ENCODE measurements around the gene PTPN1.

PTPN1 gene

DNA sequence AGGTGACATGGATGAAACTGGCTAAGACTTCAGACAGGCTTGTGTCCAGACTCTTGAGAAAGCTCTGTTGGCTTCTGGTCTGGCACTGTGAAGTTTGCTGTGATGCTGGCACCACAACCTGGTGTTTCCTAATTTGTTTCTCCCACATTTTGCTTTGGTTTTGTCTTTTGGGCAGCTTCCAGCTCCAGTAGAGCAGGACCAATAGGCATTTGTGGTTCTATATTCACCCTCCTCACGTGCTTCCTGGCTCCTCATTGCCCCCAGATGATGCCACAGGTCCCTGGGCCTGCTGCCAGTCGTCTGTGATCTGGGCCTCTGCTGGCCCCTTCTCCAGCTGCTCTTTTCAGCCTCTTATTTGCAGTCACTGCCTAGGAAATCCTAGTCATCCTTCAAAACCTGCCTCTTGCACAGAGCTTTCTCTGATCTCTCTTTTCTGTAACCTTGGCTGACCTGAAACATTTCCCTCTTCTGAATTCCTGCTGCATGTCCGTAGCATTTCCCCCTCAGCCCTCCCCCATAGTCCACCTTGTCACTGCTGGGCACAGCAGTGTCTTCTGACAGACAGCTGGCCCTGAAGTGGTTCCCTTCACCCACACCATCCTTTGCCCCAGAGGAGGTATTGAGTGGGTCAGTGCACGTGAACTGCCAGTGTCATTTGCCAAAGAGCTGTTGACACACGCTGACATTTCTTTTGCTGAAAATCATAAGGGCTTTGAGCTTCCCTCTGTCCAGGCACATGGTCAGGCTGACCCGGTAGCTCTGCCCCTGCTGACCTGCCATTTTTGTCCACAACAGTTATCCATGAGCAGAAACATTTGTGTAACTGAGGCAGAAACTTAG is 63.0 kb downstream of the PTPN1 start:
- TF ChIP-seq, protein P1, sequence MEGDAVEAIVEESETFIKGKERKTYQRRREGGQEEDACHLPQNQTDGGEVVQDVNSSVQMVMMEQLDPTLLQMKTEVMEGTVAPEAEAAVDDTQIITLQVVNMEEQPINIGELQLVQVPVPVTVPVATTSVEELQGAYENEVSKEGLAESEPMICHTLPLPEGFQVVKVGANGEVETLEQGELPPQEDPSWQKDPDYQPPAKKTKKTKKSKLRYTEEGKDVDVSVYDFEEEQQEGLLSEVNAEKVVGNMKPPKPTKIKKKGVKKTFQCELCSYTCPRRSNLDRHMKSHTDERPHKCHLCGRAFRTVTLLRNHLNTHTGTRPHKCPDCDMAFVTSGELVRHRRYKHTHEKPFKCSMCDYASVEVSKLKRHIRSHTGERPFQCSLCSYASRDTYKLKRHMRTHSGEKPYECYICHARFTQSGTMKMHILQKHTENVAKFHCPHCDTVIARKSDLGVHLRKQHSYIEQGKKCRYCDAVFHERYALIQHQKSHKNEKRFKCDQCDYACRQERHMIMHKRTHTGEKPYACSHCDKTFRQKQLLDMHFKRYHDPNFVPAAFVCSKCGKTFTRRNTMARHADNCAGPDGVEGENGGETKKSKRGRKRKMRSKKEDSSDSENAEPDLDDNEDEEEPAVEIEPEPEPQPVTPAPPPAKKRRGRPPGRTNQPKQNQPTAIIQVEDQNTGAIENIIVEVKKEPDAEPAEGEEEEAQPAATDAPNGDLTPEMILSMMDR (IDR thresholded peaks at IDR 0.05; ENCODE audit: extremely low read depth, insufficient read depth, missing control alignments) = no peak
- in situ Hi-C loops (cut with MboI; ENCODE audit: low pct_unique_long_range_greater_than_20kb, low sequenced_read_pairs, unreplicated experiment) = loop anchor here (5.0 to 10.0 kb wide), 3 partner anchors 58 to 388 kb away; partner anchors contain the start of gene PTPN1
- no peak for DNase-seq (ENCODE audit: low spot score)

DNA sequence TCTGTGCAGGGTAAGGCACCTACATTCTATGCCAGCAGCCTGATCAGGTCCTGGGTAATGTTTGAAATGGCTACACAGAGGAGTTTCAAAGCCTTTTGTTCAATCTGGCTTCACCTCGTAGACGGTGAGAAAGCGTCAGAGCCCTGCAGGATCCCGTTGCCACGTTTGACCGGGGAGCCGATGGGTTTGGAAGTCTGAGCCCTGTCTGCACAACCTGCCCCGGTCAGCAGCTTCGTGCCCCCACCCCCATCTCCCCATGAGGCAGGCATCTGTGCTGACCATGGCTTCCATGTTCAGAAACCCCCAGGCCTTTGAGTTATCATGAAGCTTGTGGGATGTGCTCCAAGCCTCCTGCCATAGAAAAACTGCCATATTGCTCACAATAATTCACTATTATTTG is 63.9 kb downstream of the PTPN1 start:
- no peak for DNase-seq (ENCODE audit: low spot score)
- TF ChIP-seq, protein P1 (IDR thresholded peaks at IDR 0.05; ENCODE audit: extremely low read depth, insufficient read depth, missing control alignments) = no peak
- in situ Hi-C loops (cut with MboI; ENCODE audit: low pct_unique_long_range_greater_than_20kb, low sequenced_read_pairs, unreplicated experiment) = loop anchor here (5.0 to 10.0 kb wide), 3 partner anchors 59 to 389 kb away; partner anchors contain the start of gene PTPN1

DNA sequence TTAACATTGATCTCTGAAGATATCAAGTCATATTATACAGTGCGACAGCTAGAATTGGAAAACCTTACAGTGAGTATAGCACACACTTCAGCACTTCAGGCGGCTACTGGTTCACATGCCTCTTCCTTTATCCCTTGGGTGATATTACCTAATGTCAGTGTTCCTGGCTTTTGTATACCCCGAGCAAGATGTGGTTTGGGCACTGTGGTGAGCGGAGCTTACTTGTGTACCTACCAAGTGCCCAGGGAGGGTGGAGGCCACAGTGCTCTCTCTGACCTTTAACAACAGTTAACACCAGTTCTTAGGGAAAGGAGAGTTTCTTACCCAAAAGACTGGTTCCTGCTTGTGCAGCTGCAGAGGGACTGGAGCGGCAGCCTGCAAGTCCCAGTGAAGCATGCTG is 64.4 kb downstream of the PTPN1 start:
- in situ Hi-C loops (cut with MboI; ENCODE audit: low pct_unique_long_range_greater_than_20kb, low sequenced_read_pairs, unreplicated experiment) = loop anchor here (5.0 to 10.0 kb wide), 3 partner anchors 60 to 390 kb away; partner anchors contain the start of gene PTPN1
- TF ChIP-seq, protein P1 (IDR thresholded peaks at IDR 0.05; ENCODE audit: extremely low read depth, insufficient read depth, missing control alignments) = no peak
- DNase-seq (ENCODE audit: low spot score) = no peak

DNA sequence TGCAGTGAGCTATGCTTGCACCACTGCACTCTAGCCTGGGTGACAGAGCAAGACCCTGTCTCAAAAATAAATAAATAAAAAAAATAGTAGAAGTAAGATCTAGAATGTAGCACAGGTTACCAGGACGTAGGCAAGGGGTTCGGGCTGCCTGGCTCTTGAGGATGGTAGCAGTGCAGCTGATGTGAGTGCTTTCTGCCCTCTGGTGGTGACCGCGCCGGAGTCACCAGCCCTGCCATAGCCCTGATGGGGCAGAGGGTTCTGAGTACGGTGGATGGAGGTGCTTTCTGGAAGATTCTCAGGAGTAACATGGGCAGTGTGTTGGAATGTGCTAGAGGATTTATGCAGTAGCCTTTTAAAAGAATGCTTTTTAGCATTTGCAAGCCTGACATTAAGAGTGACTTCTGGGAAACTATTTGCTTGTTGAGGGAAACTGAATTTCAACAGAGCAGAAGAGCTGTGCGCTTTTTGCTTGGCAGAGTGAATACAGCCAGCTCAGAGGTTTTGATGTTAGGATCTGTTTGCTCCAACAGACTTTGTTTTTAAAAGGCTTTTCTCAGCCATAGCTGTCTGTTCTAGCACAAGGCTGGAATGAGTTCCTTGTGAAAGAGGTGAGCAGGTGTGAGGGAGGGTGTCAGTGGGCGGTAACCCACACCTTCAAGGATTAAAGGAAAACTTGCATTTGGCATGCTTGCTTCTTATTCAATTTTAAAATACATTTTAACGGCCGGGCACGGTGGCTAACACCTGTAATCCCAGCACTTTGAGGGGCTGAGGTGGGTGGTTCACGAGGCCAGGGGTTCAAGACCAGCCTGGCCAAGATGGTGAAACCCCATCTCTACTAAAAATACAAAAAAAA is 65.9 kb downstream of the PTPN1 start:
- no peak for DNase-seq (ENCODE audit: low spot score)
- in situ Hi-C loops (cut with MboI; ENCODE audit: low pct_unique_long_range_greater_than_20kb, low sequenced_read_pairs, unreplicated experiment) = loop anchor here (10.0 kb wide), 2 partner anchors 61 to 391 kb away; partner anchors contain the start of gene PTPN1
- TF ChIP-seq, protein P1 (IDR thresholded peaks at IDR 0.05; ENCODE audit: extremely low read depth, insufficient read depth, missing control alignments) = peak; percentile 71

DNA sequence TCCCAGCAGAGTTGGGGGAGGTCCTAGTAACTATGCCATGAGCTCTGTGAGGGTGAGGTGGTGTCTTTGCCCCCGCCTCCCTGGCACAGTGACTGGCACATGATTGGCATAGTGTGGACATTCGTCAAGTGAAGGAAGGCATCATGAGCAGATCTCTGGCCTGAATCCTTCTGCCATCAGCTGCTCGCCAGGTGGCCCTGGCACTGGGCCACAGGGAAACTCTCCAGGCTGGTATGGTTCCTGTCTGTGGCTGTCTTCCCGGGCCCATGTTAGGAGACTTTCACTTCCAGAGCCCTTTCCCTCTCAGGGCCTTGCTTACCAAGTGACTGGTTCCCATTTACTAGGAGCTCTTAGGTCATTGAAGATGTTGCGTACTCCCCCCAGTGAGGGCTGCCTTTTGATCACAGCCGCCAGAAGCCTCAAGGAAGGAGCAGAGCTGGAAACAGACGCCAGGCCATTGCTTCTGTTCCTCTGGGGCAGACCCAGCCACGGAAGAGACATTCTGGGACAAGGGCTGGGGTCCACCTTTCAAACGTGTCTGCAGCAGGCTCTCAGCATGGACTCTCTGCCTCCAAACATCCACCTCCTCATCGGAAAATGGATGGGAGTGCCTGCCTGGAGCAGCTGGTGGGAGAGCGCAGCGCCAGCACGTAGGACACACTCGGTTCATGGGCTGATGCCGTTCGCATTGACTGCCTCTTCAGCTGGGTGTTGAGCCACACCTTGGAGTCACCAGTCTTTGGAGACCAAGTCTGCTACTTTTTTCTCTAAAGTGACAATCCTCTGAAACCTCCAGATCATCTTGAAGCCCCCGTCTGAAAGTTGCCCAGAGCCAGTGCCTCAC is 67.2 kb downstream of the PTPN1 start:
- TF ChIP-seq, protein P1 (IDR thresholded peaks at IDR 0.05; ENCODE audit: extremely low read depth, insufficient read depth, missing control alignments) = no peak
- DNase-seq (ENCODE audit: low spot score) = no peak
- in situ Hi-C loops (cut with MboI; ENCODE audit: low pct_unique_long_range_greater_than_20kb, low sequenced_read_pairs, unreplicated experiment) = loop anchor here (10.0 kb wide), 2 partner anchors 63 to 393 kb away; partner anchors contain the start of gene PTPN1
